Urinary bladder (tissue), 4 donors: Measurements from ENCODE around the gene NOL6. TPM values are rescaled to one million over a fixed set of nuclear protein-coding genes. Genes with fewer than 3 reads are reported as not detected.
"Not testable (repeated sequence)": the region's sequence is repeated elsewhere in the genome, so short reads cannot be mapped to it uniquely, and the experiment has no call there.

Experiments used
- DNase-seq: peaks from one replicate; pipeline ENCODE4 v3.0.0-alpha.2; 2015; ENCODE audit errors: extremely low spot score
- H3K27ac ChIP-seq: one replicate; pipeline ENCODE4 v1.5.1; 2013; ENCODE audit warnings: low read depth, mild to moderate bottlenecking, moderate library complexity
- H3K36me3 ChIP-seq: one replicate; pipeline ENCODE4 v1.6.1; 2013; ENCODE audit warnings: mild to moderate bottlenecking, moderate library complexity; ENCODE audit not compliant: insufficient read depth
- H3K4me1 ChIP-seq: one replicate; pipeline ENCODE4 v1.6.1; 2013; ENCODE audit warnings: mild to moderate bottlenecking, moderate library complexity; ENCODE audit not compliant: insufficient read depth
- H3K4me3 ChIP-seq: one replicate; pipeline ENCODE4 v1.5.1; 2013; ENCODE audit warnings: low read depth, low read length
- WGBS: extraction: QIAGEN DNeasy Blood & Tissue Kit; methylation state at CpG from one replicate; pipeline ENCODE4 v1.1.7; 2013; 5-methylcytosine and 5-hydroxymethylcytosine counted together
- polyA plus RNA-seq: library from polyadenylated mRNA; stranded (reverse); fragments of 200-250 nt; gene quantifications from one replicate; pipeline ENCODE4 v1.2.3, GENCODE V29; 2013
- small RNA-seq: library from RNA; depleted of rRNA; stranded (forward); fragments of <200 nt; gene quantifications from one replicate; pipeline ENCODE3, GENCODE V24; 2014
- total RNA-seq: library from RNA; depleted of rRNA; stranded (reverse); fragments of >200 nt; gene quantifications from one replicate; pipeline ENCODE4 v1.2.3, GENCODE V29; 2014
- donor health status: healthy with polysubstance abuse.
- donor health status: healthy.

Gene NOL6
- total and polyA plus RNA-seq, 2 donors: 17.3 to 23.1 TPM

GRCh38 chr9:33425128-33425533 lies 48.6 kb downstream of the NOL6 start:
- DNase-seq: no peak
- no peak overlapping the region for H3K4me3 ChIP-seq
- H3K4me1 ChIP-seq: no peaks in the 10 kb centered on the region
- WGBS: 60% methylated on average over 4 of the region's 4 CpGs
- peak overlapping the region; percentile 78 for H3K27ac ChIP-seq
- H3K36me3 ChIP-seq: no peaks in the 10 kb centered on the region

GRCh38 chr9:33424492-33424891 lies 49.2 kb downstream of the NOL6 start:
- WGBS: 95% methylated on average over 6 of the region's 6 CpGs
- not testable (repeated sequence) for H3K4me3 ChIP-seq, H3K36me3 ChIP-seq, DNase-seq, H3K4me1 ChIP-seq, H3K27ac ChIP-seq

- H3K27ac ChIP-seq, DNase-seq, H3K36me3 ChIP-seq, H3K4me3 ChIP-seq, H3K4me1 ChIP-seq: not testable (repeated sequence)
- 82% methylated on average over 7 of the region's 7 CpGs for WGBS
Observed at GRCh38 chr9:33424043-33424442, 49.7 kb downstream of the NOL6 start.

- WGBS: 77% methylated on average over 10 of the region's 10 CpGs
- no peak for DNase-seq
- no peaks in the 10 kb centered on the region for H3K4me1 ChIP-seq
- H3K4me3 ChIP-seq: no peak overlapping the region
- no peaks in the 10 kb centered on the region for H3K36me3 ChIP-seq
- H3K27ac ChIP-seq: no peak overlapping the region
Observed at GRCh38 chr9:33419708-33420303, 53.9 kb downstream of the NOL6 start.

GRCh38 chr9:33418090-33418489 lies 55.6 kb downstream of the NOL6 start:
- Histone ChIP-seq H3K36me3 (no peaks in the 10 kb centered on the region), H3K4me1 (no peaks in the 10 kb centered on the region), H3K4me3 (no peak overlapping the region), H3K27ac (peak overlapping the region; percentile 39)
- DNase-seq: peak; percentile 36
- WGBS: 88% methylated on average over 8 of the region's 8 CpGs

- WGBS: 70% methylated on average over 5 of the region's 5 CpGs
- Histone ChIP-seq H3K4me1 (no peaks in the 10 kb centered on the region), H3K4me3 (no peak overlapping the region), H3K36me3 (no peaks in the 10 kb centered on the region), H3K27ac (no peak overlapping the region)
- DNase-seq: no peak
Observed at GRCh38 chr9:33416996-33417395, 56.7 kb downstream of the NOL6 start.

GRCh38 chr9:33415501-33416038 lies 58.2 kb downstream of the NOL6 start:
- peak; percentile 61 for DNase-seq
- WGBS: 26% methylated on average over 9 of the region's 9 CpGs
- H3K27ac ChIP-seq: peak overlapping the region; percentile 11
- no peaks in the 10 kb centered on the region for H3K36me3 ChIP-seq
- H3K4me3 ChIP-seq: no peak overlapping the region
- H3K4me1 ChIP-seq: no peaks in the 10 kb centered on the region

- Histone ChIP-seq H3K4me1 (no peaks in the 10 kb centered on the region), H3K27ac (peak overlapping the region; percentile 11), H3K36me3 (no peaks in the 10 kb centered on the region), H3K4me3 (no peak overlapping the region)
- no peak for DNase-seq
- WGBS: 68% methylated on average over 13 of the region's 13 CpGs
Observed at GRCh38 chr9:33414889-33415500, 58.7 kb downstream of the NOL6 start.

GRCh38 chr9:33414268-33414667 lies 59.5 kb downstream of the NOL6 start:
- WGBS: 57% methylated on average over 3 of the region's 3 CpGs
- no peak overlapping the region for H3K27ac ChIP-seq

More at GRCh38 chr9:33414268-33414667, 59.5 kb downstream of the NOL6 start:
- DNase-seq: no peak
- H3K36me3 ChIP-seq: no peaks in the 10 kb centered on the region
- no peak overlapping the region for H3K4me3 ChIP-seq
- H3K4me1 ChIP-seq: no peaks in the 10 kb centered on the region

Small RNAs within 50 kb of the gene (small RNA-seq; reads per million reads assigned to genes)
- gene AL356218.2 (not detected), gene MIR6851 (not detected)

Other genes with a start within 250 kb of the NOL6 start
- gene SPINK4, start 233.8 kb downstream of the NOL6 start, total RNA-seq: not detected
- gene SPINK4, start 233.8 kb downstream of the NOL6 start, polyA plus RNA-seq: 2.6 TPM
- gene BAG1, start 209.2 kb downstream of the NOL6 start, total RNA-seq: 46.8 TPM
- gene BAG1, start 209.2 kb downstream of the NOL6 start, polyA plus RNA-seq: 142 TPM
- 76.9 TPM for gene CHMP5, start 208.9 kb downstream of the NOL6 start, total RNA-seq
- 79.6 TPM for gene CHMP5, start 208.9 kb downstream of the NOL6 start, polyA plus RNA-seq
- gene NFX1, start 183.4 kb downstream of the NOL6 start, total RNA-seq: 24.1 TPM
- gene NFX1, start 183.4 kb downstream of the NOL6 start, polyA plus RNA-seq: 21.9 TPM
- gene AQP7, start 71.4 kb downstream of the NOL6 start, total RNA-seq: 1.9 TPM
- gene AQP7, start 71.4 kb downstream of the NOL6 start, polyA plus RNA-seq: 8.7 TPM
- gene AQP3, start 26.3 kb downstream of the NOL6 start, total RNA-seq: 27.1 TPM
- 126 TPM for gene AQP3, start 26.3 kb downstream of the NOL6 start, polyA plus RNA-seq
- gene ANKRD18B, start 50.3 kb upstream of the NOL6 start, total RNA-seq: 7.1 TPM
- 0.43 TPM for gene ANKRD18B, start 50.3 kb upstream of the NOL6 start, polyA plus RNA-seq